ENCODE measurements around the gene GET4.

The GET4 gene

GRCh38 chr7:931871-932650 is 55.7 kb downstream of the GET4 start:
- Histone ChIP-seq H3K4me3 (ENCODE audit: insufficient read length, low read depth) (no peak overlapping the region), H3K4me1 (ENCODE audit: insufficient read depth, insufficient read length) (peaks cover 22% of the 10 kb centered on the region), H3K9me3 (ENCODE audit: insufficient read depth, low read length) (no peaks in the 10 kb centered on the region), H3K36me3 (ENCODE audit: insufficient read depth, insufficient read length, low read length) (no peaks in the 10 kb centered on the region), H3K9ac (ENCODE audit: insufficient read length, low read depth) (no peak overlapping the region), H3K27me3 (ENCODE audit: insufficient read depth, insufficient read length) (no peaks in the 10 kb centered on the region)
- TF ChIP-seq YY1 (IDR thresholded peaks at IDR 0.05; ENCODE audit: insufficient read depth, insufficient read length): no peak
- DNase-seq (ENCODE audit: low read depth, low spot score): no peak

GRCh38 chr7:932651-932975 is 56.3 kb downstream of the GET4 start:
- Histone ChIP-seq H3K9ac (ENCODE audit: insufficient read length, low read depth) (no peak overlapping the region), H3K36me3 (ENCODE audit: insufficient read depth, insufficient read length, low read length) (no peaks in the 10 kb centered on the region), H3K4me1 (ENCODE audit: insufficient read depth, insufficient read length) (peaks cover 19% of the 10 kb centered on the region), H3K9me3 (ENCODE audit: insufficient read depth, low read length) (no peaks in the 10 kb centered on the region), H3K4me3 (ENCODE audit: insufficient read length, low read depth) (no peak overlapping the region), H3K27me3 (ENCODE audit: insufficient read depth, insufficient read length) (no peaks in the 10 kb centered on the region)
- TF ChIP-seq SUZ12 (IDR thresholded peaks at IDR 0.05; ENCODE audit: extremely low read depth, insufficient read depth, insufficient read length) (no peak), YY1 (IDR thresholded peaks at IDR 0.05; ENCODE audit: insufficient read depth, insufficient read length) (no peak), ZNF274 (IDR thresholded peaks at IDR 0.05; ENCODE audit: low read depth, low read length) (no peak)
- DNase-seq (ENCODE audit: low read depth, low spot score): no peak

- H3K36me3 ChIP-seq (ENCODE audit: insufficient read depth, insufficient read length, low read length): no peaks in the 10 kb centered on the region
- no peak overlapping the region for H3K4me3 ChIP-seq (ENCODE audit: insufficient read length, low read depth)
- no peaks in the 10 kb centered on the region for H3K27me3 ChIP-seq (ENCODE audit: insufficient read depth, insufficient read length)
- no peak for DNase-seq (ENCODE audit: low read depth, low spot score)
- no peak overlapping the region for H3K9ac ChIP-seq (ENCODE audit: insufficient read length, low read depth)
- H3K9me3 ChIP-seq (ENCODE audit: insufficient read depth, low read length): no peaks in the 10 kb centered on the region
- peaks cover 19% of the 10 kb centered on the region for H3K4me1 ChIP-seq (ENCODE audit: insufficient read depth, insufficient read length)
- no peak for TF ChIP-seq YY1 (IDR thresholded peaks at IDR 0.05; ENCODE audit: insufficient read depth, insufficient read length)
- TF ChIP-seq SUZ12 (IDR thresholded peaks at IDR 0.05; ENCODE audit: extremely low read depth, insufficient read depth, insufficient read length): no peak
- TF ChIP-seq ZNF274 (IDR thresholded peaks at IDR 0.05; ENCODE audit: low read depth, low read length): no peak
Observed at GRCh38 chr7:934469-935163, 58.3 kb downstream of the GET4 start.

GRCh38 chr7:935164-935873 is 59.0 kb downstream of the GET4 start:
- H3K27me3 ChIP-seq (ENCODE audit: insufficient read depth, insufficient read length): peaks cover 4% of the 10 kb centered on the region
- TF ChIP-seq YY1 (IDR thresholded peaks at IDR 0.05; ENCODE audit: insufficient read depth, insufficient read length) (no peak), ZNF274 (IDR thresholded peaks at IDR 0.05; ENCODE audit: low read depth, low read length) (no peak), SUZ12 (IDR thresholded peaks at IDR 0.05; ENCODE audit: extremely low read depth, insufficient read depth, insufficient read length) (no peak)
- no peak for DNase-seq (ENCODE audit: low read depth, low spot score)
- peak overlapping the region; percentile 32 for H3K9ac ChIP-seq (ENCODE audit: insufficient read length, low read depth)
- no peak overlapping the region for H3K4me3 ChIP-seq (ENCODE audit: insufficient read length, low read depth)
- H3K36me3 ChIP-seq (ENCODE audit: insufficient read depth, insufficient read length, low read length): no peaks in the 10 kb centered on the region
- H3K4me1 ChIP-seq (ENCODE audit: insufficient read depth, insufficient read length): peaks cover 19% of the 10 kb centered on the region
- H3K9me3 ChIP-seq (ENCODE audit: insufficient read depth, low read length): peaks cover under 1% of the 10 kb centered on the region; the same call in 1 of the 2 replicates

- Histone ChIP-seq H3K9ac (ENCODE audit: insufficient read length, low read depth) (peak overlapping the region; percentile 32), H3K4me3 (ENCODE audit: insufficient read length, low read depth) (no peak overlapping the region), H3K36me3 (ENCODE audit: insufficient read depth, insufficient read length, low read length) (no peaks in the 10 kb centered on the region), H3K9me3 (ENCODE audit: insufficient read depth, low read length) (peaks cover 6% of the 10 kb centered on the region), H3K27me3 (ENCODE audit: insufficient read depth, insufficient read length) (peaks cover 9% of the 10 kb centered on the region), H3K4me1 (ENCODE audit: insufficient read depth, insufficient read length) (peaks cover 19% of the 10 kb centered on the region)
- TF ChIP-seq SUZ12 (IDR thresholded peaks at IDR 0.05; ENCODE audit: extremely low read depth, insufficient read depth, insufficient read length) (no peak), ZNF274 (IDR thresholded peaks at IDR 0.05; ENCODE audit: low read depth, low read length) (no peak), YY1 (IDR thresholded peaks at IDR 0.05; ENCODE audit: insufficient read depth, insufficient read length) (no peak)
- DNase-seq (ENCODE audit: low read depth, low spot score): no peak
Observed at GRCh38 chr7:935874-936385, 59.6 kb downstream of the GET4 start.

- H3K36me3 ChIP-seq (ENCODE audit: insufficient read depth, insufficient read length, low read length): no peaks in the 10 kb centered on the region
- no peak overlapping the region for H3K9ac ChIP-seq (ENCODE audit: insufficient read length, low read depth)
- peaks cover 12% of the 10 kb centered on the region for H3K9me3 ChIP-seq (ENCODE audit: insufficient read depth, low read length)
- TF ChIP-seq YY1 (IDR thresholded peaks at IDR 0.05; ENCODE audit: insufficient read depth, insufficient read length) (no peak), ZNF274 (IDR thresholded peaks at IDR 0.05; ENCODE audit: low read depth, low read length) (no peak), SUZ12 (IDR thresholded peaks at IDR 0.05; ENCODE audit: extremely low read depth, insufficient read depth, insufficient read length) (no peak)
- DNase-seq (ENCODE audit: low read depth, low spot score): no peak
- no peak overlapping the region for H3K4me3 ChIP-seq (ENCODE audit: insufficient read length, low read depth)
- H3K4me1 ChIP-seq (ENCODE audit: insufficient read depth, insufficient read length): peaks cover 19% of the 10 kb centered on the region
- peaks cover 15% of the 10 kb centered on the region for H3K27me3 ChIP-seq (ENCODE audit: insufficient read depth, insufficient read length)
Observed at GRCh38 chr7:936386-937054, 60.2 kb downstream of the GET4 start.
